Colonic mucosa (tissue), 4 donors: Measurements from ENCODE around the gene TMEM86B. TPM values are rescaled to one million over a fixed set of nuclear protein-coding genes. Genes with fewer than 3 reads are reported as not detected.

Experiments
- DNase-seq: peaks from one replicate; pipeline ENCODE4 v3.0.0-alpha.2; 2020
- H3K27ac ChIP-seq: fragments of 200-600 bp; one replicate; pipeline ENCODE4 v1.8.0; 2021
- H3K27me3 ChIP-seq: fragments of 200-600 bp; one replicate; pipeline ENCODE4 v1.8.0; 2021
- H3K36me3 ChIP-seq: fragments of 200-600 bp; one replicate; pipeline ENCODE4 v1.8.0; 2021
- H3K4me1 ChIP-seq: fragments of 200-600 bp; one replicate; pipeline ENCODE4 v1.8.0; 2021; ENCODE audit warnings: mild to moderate bottlenecking
- H3K4me3 ChIP-seq: fragments of 200-600 bp; one replicate; pipeline ENCODE4 v1.8.0; 2021
- H3K9ac ChIP-seq, 2 donors: one replicate each; pipeline ENCODE4 v1.7.0; 2013; ENCODE audit warnings: control low read depth in 2 of 2, low read depth in 2 of 2, low read length in 2 of 2
- H3K9me3 ChIP-seq: fragments of 200-600 bp; one replicate; pipeline ENCODE4 v1.8.0; 2021
- CTCF ChIP-seq: fragments of 200-600 bp; IDR thresholded peaks from one replicate; pipeline ENCODE4 v1.8.0; 2022; ENCODE audit warnings: antibody characterized with exemption, mild to moderate bottlenecking
- intact Hi-C: fragments of 100-400 bp; cut with DNase I; formaldehyde crosslinking; loops from one replicate; pipeline ENCODE4 v1.14.1; 2022
- total RNA-seq, 2 donors: library from RNA; stranded (reverse); fragmentation: NEBNext Ultra II Directional in 1 of 2; extraction: Animal tissue kit (Norgen Biotek cat#: 25700) in 1 of 2; gene quantifications; one replicate each; pipeline ENCODE4 v1.2.1, GENCODE V29; 2021
- donor health status: healthy.
- donor health status: DM: no; HTN: no; CAD: no.
- donor health status: DM: no; HTN: no; CAD: no.

TMEM86B gene
- total RNA-seq, 2 donors from 2014 or later = 2.1 to 5.3 TPM

- Histone ChIP-seq H3K4me1 (peaks cover 22% of the 10 kb centered on the region), H3K9ac (peak overlapping the region; percentile 87 to 90), H3K27me3 (no peaks in the 10 kb centered on the region), H3K9me3 (no peaks in the 10 kb centered on the region), H3K36me3 (no peaks in the 10 kb centered on the region), H3K27ac (peak overlapping the region; percentile 6), H3K4me3 (peak overlapping the region; percentile 87)
- no peak for DNase-seq
- intact Hi-C loops = no loop called here
- no peak for TF ChIP-seq CTCF
Observed at GRCh38 chr19:55256562-55257460, 28.2 kb upstream of the TMEM86B start.

GRCh38 chr19:55255618-55256423 lies 27.3 kb upstream of the TMEM86B start:
- no peaks in the 10 kb centered on the region for H3K9me3 ChIP-seq
- no peaks in the 10 kb centered on the region for H3K27me3 ChIP-seq
- peaks cover 22% of the 10 kb centered on the region for H3K4me1 ChIP-seq
- peak overlapping the region; percentile 76 for H3K27ac ChIP-seq
- peak overlapping the region; percentile 9 for H3K4me3 ChIP-seq
- DNase-seq = no peak
- peak overlapping the region; percentile 46 to 51 for H3K9ac ChIP-seq
- intact Hi-C loops = no loop called here
- no peaks in the 10 kb centered on the region for H3K36me3 ChIP-seq
- TF ChIP-seq CTCF = no peak

DNA sequence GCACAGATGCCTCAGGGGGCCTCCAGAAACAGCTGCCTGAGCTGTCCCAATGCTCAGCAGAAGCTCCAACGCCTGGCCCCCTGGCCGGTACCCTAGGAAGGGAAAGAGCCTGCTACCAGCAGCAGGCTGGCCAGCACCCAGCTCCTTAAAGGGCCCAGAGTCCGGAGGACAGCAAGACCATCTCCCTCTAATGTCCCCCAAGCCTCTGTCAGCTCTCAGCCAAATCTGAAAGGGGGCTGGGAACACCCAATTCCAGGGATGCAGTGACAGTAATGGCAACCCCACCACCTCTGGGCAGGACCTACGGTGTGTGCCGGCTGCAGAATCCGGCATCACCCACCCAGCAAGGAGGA lies 26.0 kb upstream of the TMEM86B start:
- Histone ChIP-seq H3K4me3 (peak overlapping the region; percentile 16), H3K36me3 (no peaks in the 10 kb centered on the region), H3K27ac (peak overlapping the region; percentile 76), H3K9ac (peak overlapping the region; percentile 46 to 71), H3K4me1 (peaks cover 18% of the 10 kb centered on the region), H3K9me3 (no peaks in the 10 kb centered on the region), H3K27me3 (no peaks in the 10 kb centered on the region)
- TF ChIP-seq CTCF = no peak
- intact Hi-C loops = no loop called here
- DNase-seq = no peak

GRCh38 chr19:55253842-55254624 lies 25.5 kb upstream of the TMEM86B start:
- no peak for TF ChIP-seq CTCF
- no peaks in the 10 kb centered on the region for H3K27me3 ChIP-seq
- H3K4me1 ChIP-seq = peaks cover 17% of the 10 kb centered on the region
- H3K9me3 ChIP-seq = no peaks in the 10 kb centered on the region
- no peaks in the 10 kb centered on the region for H3K36me3 ChIP-seq
- DNase-seq = no peak
- intact Hi-C loops = no loop called here
- peak overlapping the region; percentile 16 for H3K4me3 ChIP-seq
- H3K9ac ChIP-seq = peak overlapping the region; percentile 46 to 71
- peak overlapping the region; percentile 76 for H3K27ac ChIP-seq
